K562 (cell line): Measurements from ENCODE around the gene SYT6. TPM values are rescaled to one million over a fixed set of nuclear protein-coding genes. Genes with fewer than 3 reads are reported as not detected.

Experiments used
- ARID1B ChIP-seq: fragments of 450-650 bp; IDR thresholded peaks from 2 replicates; pipeline ENCODE4 v1.6.1; 2016; ENCODE audit warnings: antibody characterized with exemption, mild to moderate bottlenecking, inconsistent platforms
- ATF1 ChIP-seq, 2 experiments: fragments of 450-650 bp in 1 of 2; IDR thresholded peaks; 2 replicates each; pipeline ENCODE4 v1.6.1; 2016; ENCODE audit warnings: missing compliant biosample characterization in 1 of 2, missing genetic modification characterization in 1 of 2
- CHD1 ChIP-seq: fragments of 200-600 bp; sonication (generic); IDR thresholded peaks from one replicate; pipeline ENCODE4 v1.6.1; 2012; ENCODE audit warnings: mild to moderate bottlenecking, moderate library complexity, low read length, inconsistent platforms
- CHD4 ChIP-seq: fragments of 200-600 bp; sonication (generic); IDR thresholded peaks from 3 replicates; pipeline ENCODE4 v1.6.1; 2012; ENCODE audit warnings: low read depth, mild to moderate bottlenecking, mixed read lengths, low read length, inconsistent platforms; ENCODE audit not compliant: insufficient read depth, insufficient replicate concordance, poor library complexity, severe bottlenecking
- FOXK2 ChIP-seq, 2 experiments: fragments of 450-650 bp; IDR thresholded peaks in 1 of 2; conservative IDR thresholded peaks in 1 of 2; 2 replicates each; pipeline ENCODE4 v1.6.1; 2016; ENCODE audit warnings: low read depth in 2 of 2, mild to moderate bottlenecking in 1 of 2
- HOXB6 ChIP-seq: fragments of 250-450 bp; sonication (Bioruptor Pico); IDR thresholded peaks from 2 replicates; pipeline ENCODE4 v1.5.1; 2022; ENCODE audit warnings: mild to moderate bottlenecking, borderline replicate concordance
- MAZ ChIP-seq, 2 experiments: fragments of 450-650 bp in 1 of 2; sonication (generic) in 1 of 2; formaldehyde crosslinking; IDR thresholded peaks in 1 of 2; conservative IDR thresholded peaks in 1 of 2; 2 replicates each; pipeline versions ENCODE4 v1.4.0 to v1.5.0; 2020; ENCODE audit warnings: mild to moderate bottlenecking in 1 of 2, missing genetic modification reagents in 1 of 2
- POLR2H ChIP-seq: IDR thresholded peaks from 2 replicates; pipeline ENCODE4 v1.6.1; 2016; ENCODE audit warnings: missing genetic modification characterization, low read depth, mild to moderate bottlenecking, control low read depth, missing compliant biosample characterization, moderate library complexity
- RBM39 ChIP-seq: fragments of 200-400 bp; formaldehyde crosslinking; optimal IDR thresholded peaks from 2 replicates; pipeline ENCODE3; 2018; ENCODE audit warnings: low read depth, low read length
- REST ChIP-seq, 2 experiments: fragments of 450-650 bp; formaldehyde crosslinking in 1 of 2; IDR thresholded peaks; 2 replicates each; pipeline versions ENCODE4 v1.4.0 to v1.6.1; 2014 to 2020; ENCODE audit warnings: mild to moderate bottlenecking in 2 of 2, borderline replicate concordance in 1 of 2, low read depth in 1 of 2
- TCFL5 ChIP-seq: fragments of 250-450 bp; sonication (Bioruptor Pico); conservative IDR thresholded peaks from 2 replicates; pipeline ENCODE4 v1.6.1; 2021; ENCODE audit warnings: mild to moderate bottlenecking, moderate library complexity, matching md5 sums
- ZNF121 ChIP-seq: sonication (generic); formaldehyde crosslinking; conservative IDR thresholded peaks from 2 replicates; pipeline ENCODE4 v1.8.0; 2022; ENCODE audit warnings: missing genetic modification reagents
- ZNF175 ChIP-seq: fragments of 200-800 bp; sonication (Bioruptor generic); IDR thresholded peaks from 2 replicates; pipeline ENCODE4 v1.6.1; 2016; ENCODE audit warnings: low read depth, mild to moderate bottlenecking, missing genetic modification characterization, missing compliant biosample characterization
- ZNF23 ChIP-seq: fragments of 250-450 bp; sonication (Bioruptor Pico); IDR thresholded peaks from 2 replicates; pipeline ENCODE4 v1.4.0; 2020; ENCODE audit warnings: mild to moderate bottlenecking
- ZNF324 ChIP-seq: fragments of 250-450 bp; sonication (Bioruptor Pico); IDR thresholded peaks from 2 replicates; pipeline ENCODE4 v1.4.0; 2020; ENCODE audit warnings: mild to moderate bottlenecking
- polyA plus RNA-seq, 8 experiments: library from polyadenylated mRNA; depleted of rRNA in 4 of 8; stranded (reverse) in 5 of 8; unstranded in 3 of 8; fragments of >200 nt; fragmentation: Nextera tagmentation in 2 of 8; fragmentation: Illumina TruSeq in 1 of 8; extraction: Ambion mirVana in 2 of 8; extraction: Trizol in 1 of 8; gene quantifications; 2 replicates each; pipeline versions ENCODE4 v1.2.1 to v1.2.3, GENCODE V29; 2011 to 2014; ENCODE audit warnings: inconsistent platforms in 1 of 8, missing spikeins in 1 of 8
- total RNA-seq, 7 experiments: library from RNA; depleted of rRNA in 6 of 7; stranded (reverse); fragments of >200 nt in 6 of 7; fragmentation: Illumina TruSeq in 2 of 7; extraction: Trizol in 2 of 7; gene quantifications; 2 replicates each; pipeline versions ENCODE4 v1.2.1 to v1.2.3, GENCODE V29; 2011 to 2021; ENCODE audit warnings: low replicate concordance in 1 of 7
- TF ChIP-seq, protein P1 (sequence below), 3 experiments: fragments of 200-800 bp in 1 of 3; fragments of 250-450 bp in 1 of 3; fragments of 450-650 bp in 1 of 3; sonication (Bioruptor Pico) in 1 of 3; sonication (Bioruptor generic) in 1 of 3; formaldehyde crosslinking in 1 of 3; IDR thresholded peaks; 2 replicates each; pipeline versions ENCODE4 v1.6.1 to v1.8.0; 2016 to 2022; ENCODE audit warnings: mild to moderate bottlenecking in 2 of 3, missing genetic modification characterization in 2 of 3, missing compliant biosample characterization in 1 of 3, moderate library complexity in 1 of 3

SYT6 gene
- total and polyA plus RNA-seq, 9 of the 15 experiments (the other 6 are each of a cell fraction or from before 2014, with no cell fraction given), result 0.06 TPM; not detected in 8

GRCh38 chr1:114078116-114078515 is 75.6 kb downstream of the SYT6 start (continued):
- TF ChIP-seq REST (IDR thresholded peaks at IDR 0.05; ENCODE audit: borderline replicate concordance) (peak; percentile 64), REST (CRISPR knock-in tag; IDR thresholded peaks at IDR 0.05; ENCODE audit: low read depth) (no peak), TCFL5 (no peak), HOXB6 (CRISPR knock-in tag) (no peak), ZNF324 (CRISPR knock-in tag) (no peak), ZNF121 (CRISPR knock-in tag) (peak; percentile 63), RBM39 (no peak), CHD1 (no peak), CHD4 (no peak), ZNF23 (CRISPR knock-in tag) (no peak), MAZ (CRISPR knock-in tag; conservative IDR thresholded peaks at IDR 0.05 in 1 of 2, IDR thresholded peaks at IDR 0.05 in 1 of 2) (peak in 1 of 2 experiments; percentile 32; a peak in 1 of 4 replicates), ATF1 (CRISPR knock-in tag; IDR thresholded peaks at IDR 0.05) (no peak), ATF1 (tag; IDR thresholded peaks at IDR 0.05) (no peak), POLR2H (no peak), ZNF175 (no peak), ARID1B (peak; percentile 94), FOXK2 (conservative IDR thresholded peaks at IDR 0.05 in 1 of 2, IDR thresholded peaks at IDR 0.05 in 1 of 2; ENCODE audit: low read depth in 2 of 2) (0 out of 4 replicates have a peak, but pooled peaks of 1 of the 2 experiments have one; percentile 27)
- TF ChIP-seq, protein P1, sequence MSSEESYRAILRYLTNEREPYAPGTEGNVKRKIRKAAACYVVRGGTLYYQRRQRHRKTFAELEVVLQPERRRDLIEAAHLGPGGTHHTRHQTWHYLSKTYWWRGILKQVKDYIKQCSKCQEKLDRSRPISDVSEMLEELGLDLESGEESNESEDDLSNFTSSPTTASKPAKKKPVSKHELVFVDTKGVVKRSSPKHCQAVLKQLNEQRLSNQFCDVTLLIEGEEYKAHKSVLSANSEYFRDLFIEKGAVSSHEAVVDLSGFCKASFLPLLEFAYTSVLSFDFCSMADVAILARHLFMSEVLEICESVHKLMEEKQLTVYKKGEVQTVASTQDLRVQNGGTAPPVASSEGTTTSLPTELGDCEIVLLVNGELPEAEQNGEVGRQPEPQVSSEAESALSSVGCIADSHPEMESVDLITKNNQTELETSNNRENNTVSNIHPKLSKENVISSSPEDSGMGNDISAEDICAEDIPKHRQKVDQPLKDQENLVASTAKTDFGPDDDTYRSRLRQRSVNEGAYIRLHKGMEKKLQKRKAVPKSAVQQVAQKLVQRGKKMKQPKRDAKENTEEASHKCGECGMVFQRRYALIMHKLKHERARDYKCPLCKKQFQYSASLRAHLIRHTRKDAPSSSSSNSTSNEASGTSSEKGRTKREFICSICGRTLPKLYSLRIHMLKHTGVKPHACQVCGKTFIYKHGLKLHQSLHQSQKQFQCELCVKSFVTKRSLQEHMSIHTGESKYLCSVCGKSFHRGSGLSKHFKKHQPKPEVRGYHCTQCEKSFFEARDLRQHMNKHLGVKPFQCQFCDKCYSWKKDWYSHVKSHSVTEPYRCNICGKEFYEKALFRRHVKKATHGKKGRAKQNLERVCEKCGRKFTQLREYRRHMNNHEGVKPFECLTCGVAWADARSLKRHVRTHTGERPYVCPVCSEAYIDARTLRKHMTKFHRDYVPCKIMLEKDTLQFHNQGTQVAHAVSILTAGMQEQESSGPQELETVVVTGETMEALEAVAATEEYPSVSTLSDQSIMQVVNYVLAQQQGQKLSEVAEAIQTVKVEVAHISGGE (CRISPR knock-in tag; IDR thresholded peaks at IDR 0.05), result 0 out of 6 replicates have a peak, but pooled peaks of 1 of the 3 experiments have one; percentile 27
